ENCODE data around the gene DOC2A. TPM values are rescaled to one million over a fixed set of nuclear protein-coding genes. Genes with fewer than 3 reads are reported as not detected.

Gene DOC2A
- total RNA-seq, 2 experiments from 2014 or later = 0.14 TPM

DNA sequence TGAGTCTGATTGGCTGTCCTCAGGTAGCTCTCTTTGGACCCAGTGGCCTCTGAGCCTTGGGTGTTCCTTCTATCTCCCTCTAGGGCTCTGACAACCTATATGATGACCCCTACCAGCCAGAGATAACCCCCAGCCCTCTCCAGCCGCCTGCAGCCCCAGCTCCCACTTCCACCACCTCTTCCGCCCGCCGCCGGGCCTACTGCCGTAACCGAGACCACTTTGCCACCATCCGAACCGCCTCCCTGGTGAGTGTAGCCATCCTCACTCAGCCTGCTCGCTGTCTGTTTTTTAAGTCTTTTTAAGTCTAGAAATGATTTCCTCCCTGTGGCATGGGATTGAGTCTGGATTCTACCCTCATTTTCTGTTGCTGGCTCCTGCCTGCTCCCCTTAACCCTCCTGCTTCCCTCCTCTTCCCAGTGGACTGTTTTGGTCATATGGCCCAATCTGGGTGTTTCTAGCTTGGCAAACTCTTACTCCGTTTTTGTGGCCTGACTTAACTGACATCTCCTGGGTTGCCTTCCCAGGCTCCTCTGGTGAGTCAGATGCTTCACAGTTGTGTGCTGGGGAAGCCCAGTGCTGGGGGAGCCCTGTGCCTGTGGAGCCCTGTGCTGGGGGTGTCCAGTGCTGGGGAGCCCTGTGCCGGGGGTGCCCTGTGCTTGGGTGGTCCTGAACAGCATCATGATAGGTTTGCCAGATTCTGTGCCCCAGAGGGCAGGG, 27.2 kb downstream of the DOC2A start:
- Mint-ChIP-seq H3K4me1 (ENCODE audit: low read depth) (no peaks in the 10 kb centered on the region), H3K9me3 (no peaks in the 10 kb centered on the region), H3K27me3 (no peaks in the 10 kb centered on the region), H3K4me3 (no peak overlapping the region), H3K36me3 (ENCODE audit: low read depth) (peaks cover 91% of the 10 kb centered on the region), H3K27ac (no peak overlapping the region)
- H3K27ac ChIP-seq (ENCODE audit: low read depth in 1 of 2, low read length in 2 of 2) = no peak overlapping the region
- intact Hi-C loops (cut with DNase I, micrococcal nuclease) = no loop called here
- H3K36me3 ChIP-seq (ENCODE audit: insufficient read depth, low read length) = peaks cover 91% of the 10 kb centered on the region
- H3K9me3 ChIP-seq (ENCODE audit: control insufficient read depth in 1 of 2, insufficient read depth in 1 of 2, low read length in 2 of 2) = no peaks in the 10 kb centered on the region
- no peak for ATAC-seq (ENCODE audit: poor library complexity)
- POLR2A ChIA-PET = interaction anchor here (0.7 kb wide), 1 partner anchor 13 kb away, joined by 3 read pairs; no protein-coding TSS in a partner anchor
- TF ChIP-seq, protein P1, sequence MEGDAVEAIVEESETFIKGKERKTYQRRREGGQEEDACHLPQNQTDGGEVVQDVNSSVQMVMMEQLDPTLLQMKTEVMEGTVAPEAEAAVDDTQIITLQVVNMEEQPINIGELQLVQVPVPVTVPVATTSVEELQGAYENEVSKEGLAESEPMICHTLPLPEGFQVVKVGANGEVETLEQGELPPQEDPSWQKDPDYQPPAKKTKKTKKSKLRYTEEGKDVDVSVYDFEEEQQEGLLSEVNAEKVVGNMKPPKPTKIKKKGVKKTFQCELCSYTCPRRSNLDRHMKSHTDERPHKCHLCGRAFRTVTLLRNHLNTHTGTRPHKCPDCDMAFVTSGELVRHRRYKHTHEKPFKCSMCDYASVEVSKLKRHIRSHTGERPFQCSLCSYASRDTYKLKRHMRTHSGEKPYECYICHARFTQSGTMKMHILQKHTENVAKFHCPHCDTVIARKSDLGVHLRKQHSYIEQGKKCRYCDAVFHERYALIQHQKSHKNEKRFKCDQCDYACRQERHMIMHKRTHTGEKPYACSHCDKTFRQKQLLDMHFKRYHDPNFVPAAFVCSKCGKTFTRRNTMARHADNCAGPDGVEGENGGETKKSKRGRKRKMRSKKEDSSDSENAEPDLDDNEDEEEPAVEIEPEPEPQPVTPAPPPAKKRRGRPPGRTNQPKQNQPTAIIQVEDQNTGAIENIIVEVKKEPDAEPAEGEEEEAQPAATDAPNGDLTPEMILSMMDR (IDR thresholded peaks at IDR 0.05) = no peak
- H3K4me1 ChIP-seq (ENCODE audit: insufficient read depth, low read length) = no peaks in the 10 kb centered on the region
- no peak for DNase-seq
- no peaks in the 10 kb centered on the region for H3K27me3 ChIP-seq (ENCODE audit: control insufficient read depth in 1 of 2, insufficient read depth in 2 of 2, low read length in 2 of 2)
- CTCF ChIA-PET = no interaction called here
- no peak overlapping the region for H3K4me3 ChIP-seq (ENCODE audit: low read length)

GRCh38 chr16:29982560-29983419, 28.0 kb downstream of the DOC2A start:
- POLR2A ChIA-PET = interaction anchor here (0.7 kb wide), 1 partner anchor 14 kb away, joined by 3 read pairs; no protein-coding TSS in a partner anchor
- Histone ChIP-seq H3K36me3 (ENCODE audit: insufficient read depth, low read length) (peaks cover 94% of the 10 kb centered on the region), H3K27me3 (ENCODE audit: control insufficient read depth in 1 of 2, insufficient read depth in 2 of 2, low read length in 2 of 2) (no peaks in the 10 kb centered on the region), H3K9me3 (ENCODE audit: control insufficient read depth in 1 of 2, insufficient read depth in 1 of 2, low read length in 2 of 2) (no peaks in the 10 kb centered on the region), H3K4me3 (ENCODE audit: low read length) (no peak overlapping the region), H3K4me1 (ENCODE audit: insufficient read depth, low read length) (no peaks in the 10 kb centered on the region), H3K27ac (ENCODE audit: low read depth in 1 of 2, low read length in 2 of 2) (no peak overlapping the region)
- H3K36me3 Mint-ChIP-seq (ENCODE audit: low read depth) = peaks cover 91% of the 10 kb centered on the region
- H3K27ac Mint-ChIP-seq = no peak overlapping the region
- no peaks in the 10 kb centered on the region for H3K9me3 Mint-ChIP-seq
- DNase-seq (no peak), ATAC-seq (ENCODE audit: poor library complexity) (no peak)
- TF ChIP-seq, protein P1 (IDR thresholded peaks at IDR 0.05) = no peak
- intact Hi-C loops (cut with DNase I, micrococcal nuclease) = no loop called here
- peaks cover under 1% of the 10 kb centered on the region for H3K4me1 Mint-ChIP-seq (ENCODE audit: low read depth)
- no peak overlapping the region for H3K4me3 Mint-ChIP-seq
- CTCF ChIA-PET = no interaction called here
- H3K27me3 Mint-ChIP-seq = no peaks in the 10 kb centered on the region

DNA sequence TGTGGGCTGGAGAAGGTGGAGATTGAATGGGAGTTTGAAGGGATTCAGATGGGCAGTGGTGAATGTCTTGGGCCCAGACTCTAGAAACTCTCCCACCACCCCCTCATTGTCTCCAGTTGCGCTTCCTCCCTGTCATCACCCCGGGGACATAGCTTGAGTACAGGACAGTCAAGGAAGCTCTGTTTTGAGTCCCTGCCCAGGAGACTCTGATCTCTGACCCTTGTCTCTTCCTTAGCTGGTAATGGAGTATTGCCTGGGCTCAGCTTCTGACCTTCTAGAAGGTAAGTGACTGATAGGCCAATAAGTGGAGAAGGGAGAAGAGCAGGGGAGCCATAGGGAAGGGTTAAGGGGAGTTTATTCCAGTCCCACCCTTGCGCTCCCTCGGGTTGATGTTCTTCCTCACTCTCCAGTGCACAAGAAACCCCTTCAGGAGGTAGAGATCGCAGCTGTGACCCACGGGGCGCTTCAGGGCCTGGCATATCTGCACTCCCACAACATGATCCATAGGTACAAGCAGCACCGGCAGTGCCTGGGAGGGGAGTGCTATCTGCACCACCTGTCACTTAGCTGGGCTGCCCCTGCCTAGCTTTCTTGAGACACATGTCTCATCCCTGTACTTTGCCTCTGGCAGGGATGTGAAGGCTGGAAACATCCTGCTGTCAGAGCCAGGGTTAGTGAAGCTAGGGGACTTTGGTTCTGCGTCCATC, 32.1 kb downstream of the DOC2A start:
- H3K36me3 Mint-ChIP-seq (ENCODE audit: low read depth) = peaks cover 73% of the 10 kb centered on the region
- intact Hi-C loops (cut with DNase I, micrococcal nuclease) = loop anchor here in 1 of 2 experiments (5.0 kb wide), 1 partner anchor 56 kb away; no protein-coding TSS in a partner anchor
- Histone ChIP-seq H3K27ac (ENCODE audit: low read depth in 1 of 2, low read length in 2 of 2) (no peak overlapping the region), H3K4me3 (ENCODE audit: low read length) (no peak overlapping the region), H3K36me3 (ENCODE audit: insufficient read depth, low read length) (peaks cover 59% of the 10 kb centered on the region), H3K4me1 (ENCODE audit: insufficient read depth, low read length) (peaks cover 33% of the 10 kb centered on the region), H3K27me3 (ENCODE audit: control insufficient read depth in 1 of 2, insufficient read depth in 2 of 2, low read length in 2 of 2) (no peaks in the 10 kb centered on the region), H3K9me3 (ENCODE audit: control insufficient read depth in 1 of 2, insufficient read depth in 1 of 2, low read length in 2 of 2) (no peaks in the 10 kb centered on the region)
- ATAC-seq (ENCODE audit: poor library complexity) = no peak
- TF ChIP-seq, protein P1 (IDR thresholded peaks at IDR 0.05) = no peak
- no peak overlapping the region for H3K27ac Mint-ChIP-seq
- ChIA-PET POLR2A (interaction anchor here (1.9 kb wide), 1 partner anchor 17 kb away, joined by 9 read pairs; the partner anchor contains the start of gene TMEM219), CTCF (no interaction called here)
- no peaks in the 10 kb centered on the region for H3K27me3 Mint-ChIP-seq
- no peaks in the 10 kb centered on the region for H3K9me3 Mint-ChIP-seq
- no peak for DNase-seq
- H3K4me1 Mint-ChIP-seq (ENCODE audit: low read depth) = peaks cover 41% of the 10 kb centered on the region
- no peak overlapping the region for H3K4me3 Mint-ChIP-seq

Data from CD4-positive, alpha-beta T cell (primary cell).